Ascending aorta (tissue), 2 donors: ENCODE data around the gene PCED1B. TPM values are rescaled to one million over a fixed set of nuclear protein-coding genes. Genes with fewer than 3 reads are reported as not detected.
"Not testable (repeated sequence)": the region's sequence is repeated elsewhere in the genome, so short reads cannot be mapped to it uniquely, and the experiment has no call there.

Experiments
- DNase-seq, 2 donors: peaks; one replicate each; pipeline ENCODE4 v3.0.0-alpha.2; 2019; ENCODE audit warnings: low spot score in 2 of 2
- H3K27ac ChIP-seq, 2 donors: fragments of 200-600 bp; sonication (generic); one replicate each; pipeline ENCODE4 v1.5.1; 2016 to 2017; ENCODE audit warnings: mild to moderate bottlenecking in 1 of 2
- H3K27me3 ChIP-seq: fragments of 200-600 bp; sonication (generic); one replicate; pipeline ENCODE4 v1.5.1; 2017
- H3K36me3 ChIP-seq, 2 donors: fragments of 200-600 bp; sonication (generic); one replicate each; pipeline ENCODE4 v1.5.1; 2016
- H3K4me1 ChIP-seq, 2 donors: fragments of 200-600 bp; sonication (generic); one replicate each; pipeline ENCODE4 v1.5.1; 2016 to 2017; ENCODE audit warnings: mild to moderate bottlenecking in 1 of 2
- H3K4me3 ChIP-seq, 2 donors: fragments of 200-600 bp; sonication (generic); one replicate each; pipeline ENCODE4 v1.5.1; 2016 to 2017; ENCODE audit warnings: mild to moderate bottlenecking in 1 of 2
- H3K9me3 ChIP-seq, 2 donors: fragments of 200-600 bp; sonication (generic); one replicate each; pipeline ENCODE4 v1.5.1; 2016
- intact Hi-C: fragments of 100-400 bp; cut with DNase I; formaldehyde crosslinking; loops from one replicate; pipeline ENCODE4 v1.15.1; 2023
- total RNA-seq: library from RNA; depleted of rRNA; stranded (reverse); fragments of >200 nt; gene quantifications from one replicate; pipeline ENCODE4 v1.1.0, GENCODE V29; 2016
- TF ChIP-seq, protein P1 (sequence below), 3 experiments: fragments of 200-600 bp in 2 of 3; fragments of 450-650 bp in 1 of 3; sonication (generic) in 2 of 3; IDR thresholded peaks; one replicate each; pipeline ENCODE4 v1.5.1; 2016 to 2019; ENCODE audit warnings: antibody characterized with exemption in 3 of 3, mild to moderate bottlenecking in 1 of 3, moderate library complexity in 1 of 3

PCED1B gene
- total RNA-seq, 1 donor from 2014 or later, result 1.5 TPM

GRCh38 chr12:47190271-47190750 is 110.9 kb downstream of the PCED1B start:
- Histone ChIP-seq H3K4me1 (peaks cover 0 to 5% of the 10 kb centered on the region in 2 donors), H3K27ac (no peak overlapping the region)
- intact Hi-C loops, result no loop called here

GRCh38 chr12:47190905-47191304 is 111.5 kb downstream of the PCED1B start:
- H3K4me1 ChIP-seq, result peaks cover 0 to 5% of the 10 kb centered on the region in 2 donors
- no peaks in the 10 kb centered on the region for H3K27me3 ChIP-seq
- H3K4me3 ChIP-seq, result no peak overlapping the region
- TF ChIP-seq, protein P1, sequence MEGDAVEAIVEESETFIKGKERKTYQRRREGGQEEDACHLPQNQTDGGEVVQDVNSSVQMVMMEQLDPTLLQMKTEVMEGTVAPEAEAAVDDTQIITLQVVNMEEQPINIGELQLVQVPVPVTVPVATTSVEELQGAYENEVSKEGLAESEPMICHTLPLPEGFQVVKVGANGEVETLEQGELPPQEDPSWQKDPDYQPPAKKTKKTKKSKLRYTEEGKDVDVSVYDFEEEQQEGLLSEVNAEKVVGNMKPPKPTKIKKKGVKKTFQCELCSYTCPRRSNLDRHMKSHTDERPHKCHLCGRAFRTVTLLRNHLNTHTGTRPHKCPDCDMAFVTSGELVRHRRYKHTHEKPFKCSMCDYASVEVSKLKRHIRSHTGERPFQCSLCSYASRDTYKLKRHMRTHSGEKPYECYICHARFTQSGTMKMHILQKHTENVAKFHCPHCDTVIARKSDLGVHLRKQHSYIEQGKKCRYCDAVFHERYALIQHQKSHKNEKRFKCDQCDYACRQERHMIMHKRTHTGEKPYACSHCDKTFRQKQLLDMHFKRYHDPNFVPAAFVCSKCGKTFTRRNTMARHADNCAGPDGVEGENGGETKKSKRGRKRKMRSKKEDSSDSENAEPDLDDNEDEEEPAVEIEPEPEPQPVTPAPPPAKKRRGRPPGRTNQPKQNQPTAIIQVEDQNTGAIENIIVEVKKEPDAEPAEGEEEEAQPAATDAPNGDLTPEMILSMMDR (IDR thresholded peaks at IDR 0.05), result no peak
- DNase-seq, result no peak
- intact Hi-C loops, result no loop called here
- H3K9me3 ChIP-seq, result no peaks in the 10 kb centered on the region
- H3K36me3 ChIP-seq, result no peaks in the 10 kb centered on the region
- H3K27ac ChIP-seq, result no peak overlapping the region

More at GRCh38 chr12:47190271-47190750, 110.9 kb downstream of the PCED1B start:
- TF ChIP-seq, protein P1 (IDR thresholded peaks at IDR 0.05), result no peak
- Histone ChIP-seq H3K27me3 (no peaks in the 10 kb centered on the region), H3K9me3 (no peaks in the 10 kb centered on the region), H3K4me3 (no peak overlapping the region), H3K36me3 (no peaks in the 10 kb centered on the region)
- no peak for DNase-seq

DNA sequence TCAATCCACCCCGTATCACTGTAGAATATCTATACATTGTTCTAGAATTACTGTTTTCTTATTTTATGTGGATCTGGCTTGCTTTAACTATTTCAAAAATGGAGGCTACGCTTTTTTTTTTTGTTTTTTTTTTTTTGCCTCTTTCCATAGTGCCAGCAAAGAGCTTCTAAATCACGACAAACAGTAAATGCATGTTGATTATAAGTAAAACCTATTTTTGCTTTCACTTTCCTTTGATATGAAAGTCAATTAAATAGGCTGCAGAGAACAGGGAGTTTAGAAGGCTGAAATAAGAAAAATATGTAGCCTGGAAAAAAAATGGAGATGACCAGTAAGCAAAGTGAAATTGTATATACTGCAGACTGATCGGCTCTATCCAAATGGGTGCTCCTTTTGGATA is 112.6 kb downstream of the PCED1B start:
- DNase-seq, result no peak
- intact Hi-C loops, result no loop called here
- no peaks in the 10 kb centered on the region for H3K27me3 ChIP-seq
- H3K4me1 ChIP-seq, result peaks cover 0 to 5% of the 10 kb centered on the region in 2 donors
- H3K9me3 ChIP-seq, result no peaks in the 10 kb centered on the region
- no peaks in the 10 kb centered on the region for H3K36me3 ChIP-seq
- TF ChIP-seq, protein P1 (IDR thresholded peaks at IDR 0.05), result no peak
- H3K27ac ChIP-seq, result no peak overlapping the region
- H3K4me3 ChIP-seq, result no peak overlapping the region

- H3K27ac ChIP-seq, result no peak overlapping the region
- no peaks in the 10 kb centered on the region for H3K9me3 ChIP-seq
- TF ChIP-seq, protein P1 (IDR thresholded peaks at IDR 0.05), result no peak
- no peaks in the 10 kb centered on the region for H3K36me3 ChIP-seq
- H3K27me3 ChIP-seq, result no peaks in the 10 kb centered on the region
- no peak for DNase-seq
- peaks cover 0 to 5% of the 10 kb centered on the region in 2 donors for H3K4me1 ChIP-seq
- intact Hi-C loops, result no loop called here
- no peak overlapping the region for H3K4me3 ChIP-seq
Measured at GRCh38 chr12:47193066-47193465, 113.6 kb downstream of the PCED1B start.

DNA sequence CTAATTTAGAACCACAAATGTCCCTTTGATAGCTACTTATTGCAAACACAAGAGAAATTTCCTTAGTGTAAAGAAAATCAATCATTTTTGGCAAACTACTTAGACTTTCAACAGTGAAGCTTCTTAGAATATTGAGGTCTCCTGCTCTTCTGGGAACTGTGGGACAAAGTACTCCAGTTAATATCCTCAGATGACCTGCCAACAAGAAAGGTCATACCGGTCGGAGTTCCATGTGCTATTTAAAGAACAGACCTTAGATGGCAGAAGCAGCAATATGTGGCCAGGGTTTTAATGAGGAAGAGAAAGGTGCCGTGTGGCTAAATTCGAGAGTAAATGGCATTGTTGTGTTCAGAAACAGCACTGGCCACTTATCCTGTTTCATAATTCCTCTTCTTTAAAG is 115.1 kb downstream of the PCED1B start:
- Histone ChIP-seq H3K4me3 (no peak overlapping the region), H3K4me1 (no peaks in the 10 kb centered on the region), H3K27ac (no peak overlapping the region), H3K36me3 (no peaks in the 10 kb centered on the region), H3K27me3 (no peaks in the 10 kb centered on the region), H3K9me3 (no peaks in the 10 kb centered on the region)
- intact Hi-C loops, result no loop called here
- DNase-seq, result no peak
- TF ChIP-seq, protein P1 (IDR thresholded peaks at IDR 0.05), result no peak

GRCh38 chr12:47200446-47200845 is 121.0 kb downstream of the PCED1B start:
- no peaks in the 10 kb centered on the region for H3K27me3 ChIP-seq
- H3K4me1 ChIP-seq, result no peaks in the 10 kb centered on the region
- H3K9me3 ChIP-seq, result no peaks in the 10 kb centered on the region
- H3K27ac ChIP-seq, result no peak overlapping the region
- TF ChIP-seq, protein P1 (IDR thresholded peaks at IDR 0.05), result no peak
- intact Hi-C loops, result no loop called here
- H3K36me3 ChIP-seq, result no peaks in the 10 kb centered on the region
- no peak overlapping the region for H3K4me3 ChIP-seq
- DNase-seq, result no peak

GRCh38 chr12:47201190-47201589 is 121.8 kb downstream of the PCED1B start:
- H3K4me3 ChIP-seq, H3K4me1 ChIP-seq, intact Hi-C loops, H3K27me3 ChIP-seq, H3K36me3 ChIP-seq, DNase-seq, H3K9me3 ChIP-seq, H3K27ac ChIP-seq: not testable (repeated sequence)
